DND-41 (cell line): ENCODE measurements around the gene KRT6C.

ENCODE experiments used
- EZH2 ChIP-seq: IDR thresholded peaks from 3 replicates; pipeline ENCODE4 v1.6.1; 2012; ENCODE audit warnings: borderline replicate concordance, low read depth, mild to moderate bottlenecking, moderate library complexity, low read length, inconsistent platforms; ENCODE audit not compliant: severe bottlenecking
- TF ChIP-seq, protein P1 (sequence below): IDR thresholded peaks from 2 replicates; pipeline ENCODE4 v1.5.1; 2012; ENCODE audit warnings: borderline replicate concordance, low read length, moderate library complexity, mild to moderate bottlenecking; ENCODE audit not compliant: poor library complexity, severe bottlenecking; ENCODE audit errors: extremely low read depth

DNA sequence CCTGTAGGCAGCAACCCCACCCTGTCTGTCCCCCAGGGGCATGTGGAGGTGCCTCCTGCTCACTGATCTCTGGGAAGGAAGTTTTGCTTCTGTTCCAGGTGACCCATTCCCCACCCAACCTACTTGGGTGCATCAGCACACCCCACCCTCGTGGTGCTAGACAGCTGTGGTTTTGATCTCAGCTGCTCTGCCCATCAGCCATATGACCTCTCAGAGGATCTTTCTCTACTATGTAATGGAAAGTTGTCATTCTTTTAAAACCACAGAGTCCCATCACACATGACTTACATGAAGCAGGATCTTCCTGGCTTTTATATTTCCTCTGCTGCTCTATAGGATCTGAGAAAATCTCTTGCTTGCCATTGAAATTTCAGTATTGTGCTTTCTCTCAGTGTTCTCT lies 53.9 kb downstream of the KRT6C start:
- TF ChIP-seq EZH2: no peak
- TF ChIP-seq, protein P1, sequence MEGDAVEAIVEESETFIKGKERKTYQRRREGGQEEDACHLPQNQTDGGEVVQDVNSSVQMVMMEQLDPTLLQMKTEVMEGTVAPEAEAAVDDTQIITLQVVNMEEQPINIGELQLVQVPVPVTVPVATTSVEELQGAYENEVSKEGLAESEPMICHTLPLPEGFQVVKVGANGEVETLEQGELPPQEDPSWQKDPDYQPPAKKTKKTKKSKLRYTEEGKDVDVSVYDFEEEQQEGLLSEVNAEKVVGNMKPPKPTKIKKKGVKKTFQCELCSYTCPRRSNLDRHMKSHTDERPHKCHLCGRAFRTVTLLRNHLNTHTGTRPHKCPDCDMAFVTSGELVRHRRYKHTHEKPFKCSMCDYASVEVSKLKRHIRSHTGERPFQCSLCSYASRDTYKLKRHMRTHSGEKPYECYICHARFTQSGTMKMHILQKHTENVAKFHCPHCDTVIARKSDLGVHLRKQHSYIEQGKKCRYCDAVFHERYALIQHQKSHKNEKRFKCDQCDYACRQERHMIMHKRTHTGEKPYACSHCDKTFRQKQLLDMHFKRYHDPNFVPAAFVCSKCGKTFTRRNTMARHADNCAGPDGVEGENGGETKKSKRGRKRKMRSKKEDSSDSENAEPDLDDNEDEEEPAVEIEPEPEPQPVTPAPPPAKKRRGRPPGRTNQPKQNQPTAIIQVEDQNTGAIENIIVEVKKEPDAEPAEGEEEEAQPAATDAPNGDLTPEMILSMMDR: no peak
